ENCODE results near the gene CD274. TPM values are rescaled to one million over a fixed set of nuclear protein-coding genes. Genes with fewer than 3 reads are reported as not detected.

The CD274 gene
- total RNA-seq, 3 donors from 2014 or later = 2.6 to 5.4 (median 3.4) TPM

GRCh38 chr9:5515261-5515650 lies 64.9 kb downstream of the CD274 start:
- no peaks in the 10 kb centered on the region for H3K36me3 ChIP-seq (ENCODE audit: low read depth)
- TF ChIP-seq CTCF (IDR thresholded peaks at IDR 0.05) = no peak
- no peak for ATAC-seq
- H3K4me1 ChIP-seq (ENCODE audit: low read depth) = no peaks in the 10 kb centered on the region
- intact Hi-C loops (cut with DNase I, micrococcal nuclease) = no loop called here
- no peak overlapping the region for H3K4me3 ChIP-seq
- DNase-seq = no peak
- H3K9me3 ChIP-seq = no peaks in the 10 kb centered on the region

- Histone ChIP-seq H3K4me3 (no peak overlapping the region), H3K4me1 (ENCODE audit: low read depth) (no peaks in the 10 kb centered on the region), H3K36me3 (ENCODE audit: low read depth) (no peaks in the 10 kb centered on the region), H3K9me3 (no peaks in the 10 kb centered on the region)
- TF ChIP-seq CTCF (IDR thresholded peaks at IDR 0.05) = no peak
- ATAC-seq (no peak), DNase-seq (no peak)
- intact Hi-C loops (cut with DNase I, micrococcal nuclease) = no loop called here
These were observed 66.3 kb downstream of the CD274 start for GRCh38 chr9:5516453-5517220.

GRCh38 chr9:5518171-5518936 lies 68.0 kb downstream of the CD274 start:
- ATAC-seq (no peak), DNase-seq (no peak)
- TF ChIP-seq CTCF (IDR thresholded peaks at IDR 0.05) = no peak

GRCh38 chr9:5518937-5519319 lies 68.6 kb downstream of the CD274 start:
- no peak for TF ChIP-seq CTCF (IDR thresholded peaks at IDR 0.05)
- no peak overlapping the region for H3K4me3 ChIP-seq
- H3K4me1 ChIP-seq (ENCODE audit: low read depth) = no peaks in the 10 kb centered on the region
- H3K9me3 ChIP-seq = no peaks in the 10 kb centered on the region
- intact Hi-C loops (cut with DNase I, micrococcal nuclease) = no loop called here
- no peaks in the 10 kb centered on the region for H3K36me3 ChIP-seq (ENCODE audit: low read depth)
- no peak for DNase-seq
- no peak for ATAC-seq

More at GRCh38 chr9:5518171-5518936, 68.0 kb downstream of the CD274 start:
- intact Hi-C loops (cut with DNase I, micrococcal nuclease) = no loop called here
- no peak overlapping the region for H3K4me3 ChIP-seq
- H3K4me1 ChIP-seq (ENCODE audit: low read depth) = no peaks in the 10 kb centered on the region
- H3K9me3 ChIP-seq = no peaks in the 10 kb centered on the region
- no peaks in the 10 kb centered on the region for H3K36me3 ChIP-seq (ENCODE audit: low read depth)

Other genes with a start within 250 kb of the CD274 start
- gene INSL4, start 219.1 kb upstream of the CD274 start, total RNA-seq = not detected
- gene RLN2, start 145.8 kb upstream of the CD274 start, total RNA-seq = under 1 TPM in 2 of 3 donors, not detected in 1; 0.32 to 0.58 TPM
- under 1 TPM in 1 of 3 donors, not detected in 2; 0.41 TPM for gene RLN1, start 110.7 kb upstream of the CD274 start, total RNA-seq
- gene PLGRKT, start 12.6 kb upstream of the CD274 start, total RNA-seq = 10 to 100 TPM; 34.0 to 67.1 (median 53.0) TPM
- gene PDCD1LG2, start 60.0 kb downstream of the CD274 start, total RNA-seq = 1 to 10 TPM in 1 of 3 donors, under 1 TPM in 2; 0.20 to 1.2 (median 0.63) TPM
- 10 to 100 TPM; 15.8 to 22.4 (median 20.2) TPM for gene RIC1, start 178.6 kb downstream of the CD274 start, total RNA-seq